DOHH2 (cell line): ENCODE measurements around the gene CUL3.

ENCODE experiments used
- EZH2phosphoT487 ChIP-seq: fragments of 200-600 bp; sonication (generic); IDR thresholded peaks from 2 replicates; pipeline ENCODE4 v1.6.1; 2017; ENCODE audit warnings: borderline replicate concordance, mild to moderate bottlenecking, antibody characterized with exemption, low read length, moderate library complexity, mixed read lengths
- TF ChIP-seq, protein P1 (sequence below): fragments of 200-600 bp; sonication (generic); IDR thresholded peaks from one replicate; pipeline ENCODE4 v1.5.1; 2014; ENCODE audit warnings: antibody characterized with exemption, mild to moderate bottlenecking, low read depth, low read length; ENCODE audit not compliant: poor library complexity, severe bottlenecking

GRCh38 chr2:224427471-224427870 is 157.7 kb downstream of the CUL3 start:
- TF ChIP-seq, protein P1, sequence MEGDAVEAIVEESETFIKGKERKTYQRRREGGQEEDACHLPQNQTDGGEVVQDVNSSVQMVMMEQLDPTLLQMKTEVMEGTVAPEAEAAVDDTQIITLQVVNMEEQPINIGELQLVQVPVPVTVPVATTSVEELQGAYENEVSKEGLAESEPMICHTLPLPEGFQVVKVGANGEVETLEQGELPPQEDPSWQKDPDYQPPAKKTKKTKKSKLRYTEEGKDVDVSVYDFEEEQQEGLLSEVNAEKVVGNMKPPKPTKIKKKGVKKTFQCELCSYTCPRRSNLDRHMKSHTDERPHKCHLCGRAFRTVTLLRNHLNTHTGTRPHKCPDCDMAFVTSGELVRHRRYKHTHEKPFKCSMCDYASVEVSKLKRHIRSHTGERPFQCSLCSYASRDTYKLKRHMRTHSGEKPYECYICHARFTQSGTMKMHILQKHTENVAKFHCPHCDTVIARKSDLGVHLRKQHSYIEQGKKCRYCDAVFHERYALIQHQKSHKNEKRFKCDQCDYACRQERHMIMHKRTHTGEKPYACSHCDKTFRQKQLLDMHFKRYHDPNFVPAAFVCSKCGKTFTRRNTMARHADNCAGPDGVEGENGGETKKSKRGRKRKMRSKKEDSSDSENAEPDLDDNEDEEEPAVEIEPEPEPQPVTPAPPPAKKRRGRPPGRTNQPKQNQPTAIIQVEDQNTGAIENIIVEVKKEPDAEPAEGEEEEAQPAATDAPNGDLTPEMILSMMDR, result no peak
- TF ChIP-seq EZH2phosphoT487, result no peak
